SK-N-SH treated with all-trans-retinoic acid at 6 μM for 48 hours (cell line): ENCODE measurements around the gene CENPL.
"Not testable (repeated sequence)": the region's sequence is repeated elsewhere in the genome, so short reads cannot be mapped to it uniquely, and the experiment has no call there.

Source experiments
- ARNTL ChIP-seq: fragments of 450-650 bp; formaldehyde crosslinking; IDR thresholded peaks from 2 replicates; pipeline ENCODE4 v1.5.0; 2020; ENCODE audit warnings: low read depth, mild to moderate bottlenecking, moderate library complexity, borderline replicate concordance
- BACH2 ChIP-seq: fragments of 250-450 bp; sonication (Bioruptor Pico); IDR thresholded peaks from 2 replicates; pipeline ENCODE4 v1.9.0; 2021; ENCODE audit warnings: mild to moderate bottlenecking, borderline replicate concordance
- CSDC2 ChIP-seq: fragments of 250-450 bp; sonication (Bioruptor Pico); IDR thresholded peaks from 2 replicates; pipeline ENCODE4 v1.5.0; 2020; ENCODE audit warnings: mild to moderate bottlenecking, moderate library complexity
- TF ChIP-seq, protein P1 (sequence below): fragments of 250-450 bp; sonication (Bioruptor Pico); IDR thresholded peaks from 2 replicates; pipeline ENCODE4 v1.8.0; 2021; ENCODE audit warnings: low read depth, mild to moderate bottlenecking, moderate library complexity, borderline replicate concordance
- TF ChIP-seq, protein P2 (sequence below): fragments of 250-450 bp; sonication (Bioruptor Pico); IDR thresholded peaks from 2 replicates; pipeline ENCODE4 v1.5.0; 2020; ENCODE audit warnings: mild to moderate bottlenecking, moderate library complexity
- TF ChIP-seq, protein P3 (sequence below): fragments of 250-450 bp; sonication (Bioruptor Pico); IDR thresholded peaks from 2 replicates; pipeline ENCODE4 v1.8.0; 2020; ENCODE audit warnings: mild to moderate bottlenecking, moderate library complexity, borderline replicate concordance

DNA sequence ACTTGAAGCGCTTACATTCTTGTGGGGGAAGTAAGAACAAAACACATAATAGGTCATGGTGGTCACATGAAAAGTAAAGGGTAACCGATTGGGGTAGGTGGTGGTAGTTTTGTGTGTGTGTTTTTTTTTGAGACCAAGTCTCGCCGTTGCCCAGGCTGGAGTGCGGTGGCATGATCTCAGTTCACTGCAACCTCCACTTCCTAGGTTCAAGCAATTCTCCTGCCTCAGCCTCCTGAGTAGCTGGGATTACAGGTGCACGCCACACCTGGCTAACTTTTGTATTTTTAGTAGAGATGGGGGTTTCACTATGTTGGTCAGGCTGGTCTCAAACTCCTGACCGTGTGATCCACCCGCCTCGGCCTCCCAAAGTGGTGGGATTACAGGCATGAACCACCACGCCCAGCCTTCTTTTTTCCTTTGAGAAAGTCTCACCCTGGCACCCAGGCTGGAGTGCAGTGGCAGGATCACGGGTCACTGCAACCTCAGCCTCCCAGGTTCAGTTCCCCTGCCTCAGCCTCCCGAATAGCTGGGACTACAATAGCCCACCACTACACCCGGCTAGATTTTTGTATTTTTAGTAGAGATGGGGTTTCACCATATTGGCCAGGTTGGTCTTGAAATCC lies 37.6 kb upstream of the CENPL start:
- TF ChIP-seq, protein P1, sequence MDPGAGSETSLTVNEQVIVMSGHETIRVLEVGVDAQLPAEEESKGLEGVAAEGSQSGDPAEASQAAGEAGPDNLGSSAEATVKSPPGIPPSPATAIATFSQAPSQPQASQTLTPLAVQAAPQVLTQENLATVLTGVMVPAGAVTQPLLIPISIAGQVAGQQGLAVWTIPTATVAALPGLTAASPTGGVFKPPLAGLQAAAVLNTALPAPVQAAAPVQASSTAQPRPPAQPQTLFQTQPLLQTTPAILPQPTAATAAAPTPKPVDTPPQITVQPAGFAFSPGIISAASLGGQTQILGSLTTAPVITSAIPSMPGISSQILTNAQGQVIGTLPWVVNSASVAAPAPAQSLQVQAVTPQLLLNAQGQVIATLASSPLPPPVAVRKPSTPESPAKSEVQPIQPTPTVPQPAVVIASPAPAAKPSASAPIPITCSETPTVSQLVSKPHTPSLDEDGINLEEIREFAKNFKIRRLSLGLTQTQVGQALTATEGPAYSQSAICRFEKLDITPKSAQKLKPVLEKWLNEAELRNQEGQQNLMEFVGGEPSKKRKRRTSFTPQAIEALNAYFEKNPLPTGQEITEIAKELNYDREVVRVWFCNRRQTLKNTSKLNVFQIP (CRISPR knock-in tag) = not testable (repeated sequence)
- TF ChIP-seq ARNTL (CRISPR knock-in tag); BACH2 (CRISPR knock-in tag); CSDC2: not testable (repeated sequence)
- TF ChIP-seq, protein P2, sequence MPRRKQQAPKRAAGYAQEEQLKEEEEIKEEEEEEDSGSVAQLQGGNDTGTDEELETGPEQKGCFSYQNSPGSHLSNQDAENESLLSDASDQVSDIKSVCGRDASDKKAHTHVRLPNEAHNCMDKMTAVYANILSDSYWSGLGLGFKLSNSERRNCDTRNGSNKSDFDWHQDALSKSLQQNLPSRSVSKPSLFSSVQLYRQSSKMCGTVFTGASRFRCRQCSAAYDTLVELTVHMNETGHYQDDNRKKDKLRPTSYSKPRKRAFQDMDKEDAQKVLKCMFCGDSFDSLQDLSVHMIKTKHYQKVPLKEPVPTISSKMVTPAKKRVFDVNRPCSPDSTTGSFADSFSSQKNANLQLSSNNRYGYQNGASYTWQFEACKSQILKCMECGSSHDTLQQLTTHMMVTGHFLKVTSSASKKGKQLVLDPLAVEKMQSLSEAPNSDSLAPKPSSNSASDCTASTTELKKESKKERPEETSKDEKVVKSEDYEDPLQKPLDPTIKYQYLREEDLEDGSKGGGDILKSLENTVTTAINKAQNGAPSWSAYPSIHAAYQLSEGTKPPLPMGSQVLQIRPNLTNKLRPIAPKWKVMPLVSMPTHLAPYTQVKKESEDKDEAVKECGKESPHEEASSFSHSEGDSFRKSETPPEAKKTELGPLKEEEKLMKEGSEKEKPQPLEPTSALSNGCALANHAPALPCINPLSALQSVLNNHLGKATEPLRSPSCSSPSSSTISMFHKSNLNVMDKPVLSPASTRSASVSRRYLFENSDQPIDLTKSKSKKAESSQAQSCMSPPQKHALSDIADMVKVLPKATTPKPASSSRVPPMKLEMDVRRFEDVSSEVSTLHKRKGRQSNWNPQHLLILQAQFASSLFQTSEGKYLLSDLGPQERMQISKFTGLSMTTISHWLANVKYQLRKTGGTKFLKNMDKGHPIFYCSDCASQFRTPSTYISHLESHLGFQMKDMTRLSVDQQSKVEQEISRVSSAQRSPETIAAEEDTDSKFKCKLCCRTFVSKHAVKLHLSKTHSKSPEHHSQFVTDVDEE (CRISPR knock-in tag) = not testable (repeated sequence)
- TF ChIP-seq, protein P3, sequence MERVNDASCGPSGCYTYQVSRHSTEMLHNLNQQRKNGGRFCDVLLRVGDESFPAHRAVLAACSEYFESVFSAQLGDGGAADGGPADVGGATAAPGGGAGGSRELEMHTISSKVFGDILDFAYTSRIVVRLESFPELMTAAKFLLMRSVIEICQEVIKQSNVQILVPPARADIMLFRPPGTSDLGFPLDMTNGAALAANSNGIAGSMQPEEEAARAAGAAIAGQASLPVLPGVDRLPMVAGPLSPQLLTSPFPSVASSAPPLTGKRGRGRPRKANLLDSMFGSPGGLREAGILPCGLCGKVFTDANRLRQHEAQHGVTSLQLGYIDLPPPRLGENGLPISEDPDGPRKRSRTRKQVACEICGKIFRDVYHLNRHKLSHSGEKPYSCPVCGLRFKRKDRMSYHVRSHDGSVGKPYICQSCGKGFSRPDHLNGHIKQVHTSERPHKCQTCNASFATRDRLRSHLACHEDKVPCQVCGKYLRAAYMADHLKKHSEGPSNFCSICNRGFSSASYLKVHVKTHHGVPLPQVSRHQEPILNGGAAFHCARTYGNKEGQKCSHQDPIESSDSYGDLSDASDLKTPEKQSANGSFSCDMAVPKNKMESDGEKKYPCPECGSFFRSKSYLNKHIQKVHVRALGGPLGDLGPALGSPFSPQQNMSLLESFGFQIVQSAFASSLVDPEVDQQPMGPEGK = peak; percentile 48; the same call in 1 of the 2 replicates
